Measurements from ENCODE around the gene RBCK1. TPM values are rescaled to one million over a fixed set of nuclear protein-coding genes. Genes with fewer than 3 reads are reported as not detected.

The RBCK1 gene
- total and polyA plus RNA-seq, 9 of the 15 experiments (the other 6 are each of a cell fraction or from before 2014, with no cell fraction given), result 5.9 to 59.3 (median 26.5) TPM

GRCh38 chr20:480044-480443 lies 71.9 kb downstream of the RBCK1 start (continued):
- TF ChIP-seq RREB1 (CRISPR knock-in tag; IDR thresholded peaks at IDR 0.05), result no peak
- TF ChIP-seq DNMT1 (IDR thresholded peaks at IDR 0.05), result no peak
- no peak for TF ChIP-seq HNRNPL (IDR thresholded peaks at IDR 0.05; ENCODE audit: low read depth, low read length)
- TF ChIP-seq PBX2 (CRISPR knock-in tag; IDR thresholded peaks at IDR 0.05; ENCODE audit: low read depth), result no peak
- no peak for TF ChIP-seq PBX2 (tag; conservative IDR thresholded peaks at IDR 0.05; ENCODE audit: low read depth)
- TF ChIP-seq BCLAF1 (IDR thresholded peaks at IDR 0.05; ENCODE audit: borderline replicate concordance in 1 of 2, control insufficient read depth in 1 of 2, low read depth in 2 of 2, low read length in 1 of 2), result no peak
